ENCODE data around the gene PHC1. TPM values are rescaled to one million over a fixed set of nuclear protein-coding genes. Genes with fewer than 3 reads are reported as not detected.
A peak's percentile ranks its signal among the peaks of the same experiment; 100 is the strongest.

Gene PHC1
- total RNA-seq, 2 donors from 2014 or later = 50.1 to 55.9 TPM

DNA sequence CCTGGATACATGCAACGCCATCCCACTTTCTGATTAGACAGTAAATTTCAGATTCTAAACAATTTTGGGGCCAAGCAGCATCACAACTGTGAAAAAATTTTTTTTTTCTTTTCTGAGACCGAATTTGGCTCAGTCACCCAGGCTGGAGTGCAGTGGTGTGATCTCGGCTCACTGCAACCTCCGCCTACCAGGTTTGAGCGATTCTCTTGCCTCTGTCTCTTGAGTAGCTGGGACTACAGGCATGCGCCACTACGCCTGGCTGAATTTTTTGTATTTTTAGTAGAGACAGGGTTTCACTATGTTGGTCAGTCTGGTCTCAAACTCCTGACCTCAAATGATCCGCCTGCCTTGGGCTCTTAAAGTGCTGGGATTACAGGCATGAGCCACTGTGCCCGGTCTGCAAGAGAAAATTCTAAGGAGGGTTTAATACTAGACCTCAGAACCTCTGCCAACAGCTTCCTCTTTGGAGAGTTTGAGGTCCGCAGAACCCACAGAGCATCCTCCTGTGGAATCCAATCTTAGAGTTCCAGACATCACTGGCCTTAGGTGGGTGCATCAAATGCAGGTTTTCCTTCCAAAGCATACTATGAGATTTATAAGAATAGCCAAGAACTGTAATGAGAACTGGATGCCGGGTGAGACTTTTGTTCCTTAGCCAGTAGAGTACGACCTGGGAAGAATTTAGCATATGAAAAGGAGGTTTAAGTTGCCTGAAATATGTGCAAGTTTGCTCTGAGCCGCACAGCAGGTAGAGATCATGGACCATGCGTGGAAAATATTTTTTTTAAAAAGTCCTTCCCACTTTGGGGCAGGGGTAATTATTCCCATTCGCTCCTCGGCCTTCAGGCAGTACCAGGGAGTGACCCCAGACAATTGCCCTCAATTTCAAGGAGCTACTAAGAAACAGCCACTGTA, 7.8 kb upstream of the PHC1 start:
- H3K27ac ChIP-seq = no peak overlapping the region
- no peak for DNase-seq (ENCODE audit: low spot score)

DNA sequence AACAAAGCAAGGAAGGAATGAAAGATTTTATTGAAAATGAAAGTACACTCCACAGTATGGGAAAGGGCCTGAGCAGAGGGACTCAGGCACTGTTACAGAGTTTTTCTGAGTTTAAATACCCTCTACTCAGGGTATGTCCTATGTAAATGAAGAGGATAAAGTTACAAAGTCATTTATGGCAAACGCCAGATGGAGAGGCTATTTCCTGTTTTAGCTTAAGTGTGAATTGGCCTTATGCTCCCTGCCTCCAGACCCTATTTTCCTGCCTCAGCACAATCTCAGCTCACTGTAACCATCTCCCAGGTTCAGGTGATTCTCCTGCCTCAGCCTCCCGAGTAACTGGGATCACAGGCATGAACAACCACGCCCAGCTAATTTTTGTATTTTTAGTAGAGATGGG, 6.8 kb upstream of the PHC1 start:
- TF ChIP-seq, protein P1, sequence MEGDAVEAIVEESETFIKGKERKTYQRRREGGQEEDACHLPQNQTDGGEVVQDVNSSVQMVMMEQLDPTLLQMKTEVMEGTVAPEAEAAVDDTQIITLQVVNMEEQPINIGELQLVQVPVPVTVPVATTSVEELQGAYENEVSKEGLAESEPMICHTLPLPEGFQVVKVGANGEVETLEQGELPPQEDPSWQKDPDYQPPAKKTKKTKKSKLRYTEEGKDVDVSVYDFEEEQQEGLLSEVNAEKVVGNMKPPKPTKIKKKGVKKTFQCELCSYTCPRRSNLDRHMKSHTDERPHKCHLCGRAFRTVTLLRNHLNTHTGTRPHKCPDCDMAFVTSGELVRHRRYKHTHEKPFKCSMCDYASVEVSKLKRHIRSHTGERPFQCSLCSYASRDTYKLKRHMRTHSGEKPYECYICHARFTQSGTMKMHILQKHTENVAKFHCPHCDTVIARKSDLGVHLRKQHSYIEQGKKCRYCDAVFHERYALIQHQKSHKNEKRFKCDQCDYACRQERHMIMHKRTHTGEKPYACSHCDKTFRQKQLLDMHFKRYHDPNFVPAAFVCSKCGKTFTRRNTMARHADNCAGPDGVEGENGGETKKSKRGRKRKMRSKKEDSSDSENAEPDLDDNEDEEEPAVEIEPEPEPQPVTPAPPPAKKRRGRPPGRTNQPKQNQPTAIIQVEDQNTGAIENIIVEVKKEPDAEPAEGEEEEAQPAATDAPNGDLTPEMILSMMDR (IDR thresholded peaks at IDR 0.05) = no peak

More for the DNA sequence above, 7.8 kb upstream of the PHC1 start:
- Histone ChIP-seq H3K4me3 (no peak overlapping the region), H3K9me3 (no peaks in the 10 kb centered on the region), H3K4me1 (ENCODE audit: control insufficient read depth in 1 of 2, low read depth in 2 of 2) (peaks cover 0 to 20% of the 10 kb centered on the region in 2 donors), H3K36me3 (no peaks in the 10 kb centered on the region), H3K27me3 (replicated peaks; ENCODE audit: insufficient read depth) (no peaks in the 10 kb centered on the region)
- TF ChIP-seq, protein P1 (IDR thresholded peaks at IDR 0.05) = no peak
- no peak for ATAC-seq (ENCODE audit: insufficient number of reproducible peaks, low FRiP score, low read depth)

DNA sequence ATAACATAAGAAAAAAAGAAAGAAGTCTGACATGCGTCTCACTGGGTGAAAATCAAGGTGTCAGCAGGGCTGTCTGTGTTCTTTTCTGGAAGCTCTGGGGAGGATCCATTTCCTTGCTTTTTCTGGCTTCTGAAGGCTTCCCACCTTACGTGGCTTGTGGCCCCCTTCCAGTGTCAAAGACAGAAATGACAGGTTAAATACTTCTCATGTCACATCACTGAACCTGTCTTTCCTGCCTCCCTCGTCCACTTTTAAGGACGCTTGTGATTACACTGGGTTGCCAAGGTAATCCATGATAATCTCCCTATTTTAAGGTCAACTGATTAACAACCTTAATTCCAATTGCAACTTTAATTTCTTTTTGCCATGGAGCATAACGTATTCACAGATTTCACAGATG, 4.6 kb upstream of the PHC1 start:
- ATAC-seq (ENCODE audit: insufficient number of reproducible peaks, low FRiP score, low read depth) (no peak), DNase-seq (ENCODE audit: low spot score) (no peak)
- Histone ChIP-seq H3K36me3 (no peaks in the 10 kb centered on the region), H3K4me3 (no peak overlapping the region), H3K27ac (no peak overlapping the region), H3K4me1 (ENCODE audit: control insufficient read depth in 1 of 2, low read depth in 2 of 2) (peaks cover 5 to 33% of the 10 kb centered on the region in 2 donors), H3K27me3 (replicated peaks; ENCODE audit: insufficient read depth) (no peaks in the 10 kb centered on the region), H3K9me3 (no peaks in the 10 kb centered on the region)
- TF ChIP-seq, protein P1 (IDR thresholded peaks at IDR 0.05) = no peak

More for the DNA sequence above, 6.8 kb upstream of the PHC1 start:
- Histone ChIP-seq H3K36me3 (no peaks in the 10 kb centered on the region), H3K4me1 (ENCODE audit: control insufficient read depth in 1 of 2, low read depth in 2 of 2) (peaks cover 0 to 22% of the 10 kb centered on the region in 2 donors), H3K9me3 (no peaks in the 10 kb centered on the region), H3K27ac (no peak overlapping the region), H3K4me3 (no peak overlapping the region), H3K27me3 (replicated peaks; ENCODE audit: insufficient read depth) (no peaks in the 10 kb centered on the region)
- ATAC-seq (ENCODE audit: insufficient number of reproducible peaks, low FRiP score, low read depth) (no peak), DNase-seq (ENCODE audit: low spot score) (no peak)

DNA sequence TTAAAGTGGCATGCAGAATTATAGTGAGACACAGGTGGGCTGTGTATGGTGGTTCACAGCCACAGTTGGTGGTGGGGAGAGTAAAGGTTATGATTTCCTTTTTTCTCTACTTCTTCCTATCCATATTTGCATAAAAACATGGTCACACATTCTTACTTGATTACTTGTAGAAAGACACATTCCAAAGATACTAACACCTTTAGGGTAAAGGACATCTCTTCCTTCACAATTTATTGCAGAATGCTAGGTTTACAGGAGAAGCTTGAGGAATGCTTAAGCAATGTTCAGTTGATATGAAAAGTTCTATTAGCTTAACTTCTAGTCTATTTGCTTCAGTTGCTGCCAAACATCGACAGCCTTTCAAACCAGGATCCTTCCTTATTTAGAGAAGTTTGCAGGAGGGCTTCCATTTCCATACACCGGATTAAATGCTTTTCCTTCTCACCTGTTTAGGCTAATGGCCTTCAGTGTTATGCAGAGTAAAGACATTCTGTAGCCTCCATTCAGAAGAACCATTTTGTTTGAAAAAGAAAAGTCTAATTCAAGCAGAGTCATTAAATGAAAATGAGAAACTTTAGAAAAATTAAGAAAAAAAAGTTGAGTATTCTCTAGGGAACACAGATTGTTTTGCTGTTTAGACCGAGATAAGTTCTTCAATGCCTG, 2.6 kb upstream of the PHC1 start:
- no peak for ATAC-seq (ENCODE audit: insufficient number of reproducible peaks, low FRiP score, low read depth)
- H3K4me3 ChIP-seq = no peak overlapping the region
- no peaks in the 10 kb centered on the region for H3K27me3 ChIP-seq (replicated peaks; ENCODE audit: insufficient read depth)
- H3K36me3 ChIP-seq = no peaks in the 10 kb centered on the region
- no peaks in the 10 kb centered on the region for H3K9me3 ChIP-seq
- TF ChIP-seq, protein P1 (IDR thresholded peaks at IDR 0.05) = no peak
- DNase-seq (ENCODE audit: low spot score) = no peak
- peaks cover 9 to 37% of the 10 kb centered on the region in 2 donors for H3K4me1 ChIP-seq (ENCODE audit: control insufficient read depth in 1 of 2, low read depth in 2 of 2)
- H3K27ac ChIP-seq = no peak overlapping the region

DNA sequence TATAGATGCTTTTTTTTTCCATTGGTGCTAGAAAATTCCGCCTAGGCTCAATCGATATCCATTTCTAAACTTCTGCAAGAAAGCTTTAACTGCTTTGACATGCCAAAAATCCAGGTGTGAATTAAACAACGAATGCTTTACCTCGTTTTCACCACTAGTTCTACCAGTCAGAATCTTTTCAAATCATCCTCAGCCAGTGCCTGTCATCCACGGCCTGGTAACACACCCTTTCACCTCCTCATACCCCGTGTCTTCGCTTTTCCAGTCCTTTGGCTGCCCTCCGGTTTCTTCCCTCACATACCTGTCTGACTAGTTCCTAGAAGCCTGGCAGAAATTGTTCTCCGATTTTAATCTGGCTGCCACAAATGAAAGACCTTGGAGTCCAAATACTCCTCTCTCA, 1.4 kb upstream of the PHC1 start:
- no peaks in the 10 kb centered on the region for H3K9me3 ChIP-seq
- no peak for DNase-seq (ENCODE audit: low spot score)
- H3K27ac ChIP-seq = peak overlapping the region; percentile 90 to 93
- H3K36me3 ChIP-seq = no peaks in the 10 kb centered on the region
- peak overlapping the region; percentile 90 for H3K4me3 ChIP-seq
- H3K27me3 ChIP-seq (replicated peaks; ENCODE audit: insufficient read depth) = no peaks in the 10 kb centered on the region
- peaks cover 9 to 30% of the 10 kb centered on the region in 2 donors for H3K4me1 ChIP-seq (ENCODE audit: control insufficient read depth in 1 of 2, low read depth in 2 of 2)
- TF ChIP-seq, protein P1 (IDR thresholded peaks at IDR 0.05) = peak; percentile 11
- no peak for ATAC-seq (ENCODE audit: insufficient number of reproducible peaks, low FRiP score, low read depth)
